Measurements from ENCODE around the gene ITGAE. TPM values are rescaled to one million over a fixed set of nuclear protein-coding genes. Genes with fewer than 3 reads are reported as not detected.
A peak's percentile ranks its signal among the peaks of the same experiment; 100 is the strongest.

ITGAE gene
- total and polyA plus RNA-seq, 2 experiments from 2014 or later = 11.7 to 44.9 TPM

GRCh38 chr17:3681057-3681456 is 119.9 kb downstream of the ITGAE start (continued):
- no peak for TF ChIP-seq ZNF462 (CRISPR knock-in tag; IDR thresholded peaks at IDR 0.05)
- no peak for TF ChIP-seq EZH2phosphoT487 (IDR thresholded peaks at IDR 0.05; ENCODE audit: unreplicated experiment)
- no peak for TF ChIP-seq POLR2AphosphoS5 (IDR thresholded peaks at IDR 0.05; ENCODE audit: low read depth)
- TF ChIP-seq STAT1 (IDR thresholded peaks at IDR 0.05; ENCODE audit: unreplicated experiment) = no peak
- TF ChIP-seq, protein P1, sequence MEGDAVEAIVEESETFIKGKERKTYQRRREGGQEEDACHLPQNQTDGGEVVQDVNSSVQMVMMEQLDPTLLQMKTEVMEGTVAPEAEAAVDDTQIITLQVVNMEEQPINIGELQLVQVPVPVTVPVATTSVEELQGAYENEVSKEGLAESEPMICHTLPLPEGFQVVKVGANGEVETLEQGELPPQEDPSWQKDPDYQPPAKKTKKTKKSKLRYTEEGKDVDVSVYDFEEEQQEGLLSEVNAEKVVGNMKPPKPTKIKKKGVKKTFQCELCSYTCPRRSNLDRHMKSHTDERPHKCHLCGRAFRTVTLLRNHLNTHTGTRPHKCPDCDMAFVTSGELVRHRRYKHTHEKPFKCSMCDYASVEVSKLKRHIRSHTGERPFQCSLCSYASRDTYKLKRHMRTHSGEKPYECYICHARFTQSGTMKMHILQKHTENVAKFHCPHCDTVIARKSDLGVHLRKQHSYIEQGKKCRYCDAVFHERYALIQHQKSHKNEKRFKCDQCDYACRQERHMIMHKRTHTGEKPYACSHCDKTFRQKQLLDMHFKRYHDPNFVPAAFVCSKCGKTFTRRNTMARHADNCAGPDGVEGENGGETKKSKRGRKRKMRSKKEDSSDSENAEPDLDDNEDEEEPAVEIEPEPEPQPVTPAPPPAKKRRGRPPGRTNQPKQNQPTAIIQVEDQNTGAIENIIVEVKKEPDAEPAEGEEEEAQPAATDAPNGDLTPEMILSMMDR (conservative IDR thresholded peaks at IDR 0.05; ENCODE audit: low read depth in 2 of 2) = no peak

GRCh38 chr17:3679531-3680126 is 121.4 kb downstream of the ITGAE start:
- DNase-seq (ENCODE audit: low spot score) = no peak
- no peaks in the 10 kb centered on the region for H3K27me3 ChIP-seq (ENCODE audit: insufficient read depth)
- H3K4me1 ChIP-seq (ENCODE audit: insufficient read depth) = no peaks in the 10 kb centered on the region
- no peak overlapping the region for H3K4me3 ChIP-seq
- Mint-ChIP-seq H3K36me3 (ENCODE audit: low read depth) (no peaks in the 10 kb centered on the region), H3K9me3 (no peaks in the 10 kb centered on the region), H3K27me3 (ENCODE audit: insufficient read depth, low read depth, poor library complexity) (peaks cover 2% of the 10 kb centered on the region), H3K4me3 (no peak overlapping the region), H3K27ac (no peak overlapping the region), H3K4me1 (peaks cover 7% of the 10 kb centered on the region; the same call in 2 of the 3 replicates)
- no peak overlapping the region for H3K4me2 ChIP-seq
- no peaks in the 10 kb centered on the region for H3K9me2 ChIP-seq (ENCODE audit: insufficient read depth)
- 0 out of 2 replicates have a peak overlapping the region, but pooled peaks have one; percentile 26 for H3K27ac ChIP-seq (ENCODE audit: low read depth)
- H3K79me2 ChIP-seq (replicated peaks; ENCODE audit: insufficient read depth) = no peaks in the 10 kb centered on the region
- H4K20me1 ChIP-seq (replicated peaks; ENCODE audit: insufficient read depth) = no peaks in the 10 kb centered on the region
- no peaks in the 10 kb centered on the region for H3K36me3 ChIP-seq (ENCODE audit: insufficient read depth)
- no peak for ATAC-seq
- no peak overlapping the region for H2AFZ ChIP-seq
- no peaks in the 10 kb centered on the region for H3F3A ChIP-seq (replicated peaks; ENCODE audit: low read depth)
- no peak for TF ChIP-seq POLR2AphosphoS5 (IDR thresholded peaks at IDR 0.05; ENCODE audit: low read depth)
- TF ChIP-seq CREB1 (CRISPR knock-in tag; IDR thresholded peaks at IDR 0.05; ENCODE audit: low read depth) = no peak
- no peak for TF ChIP-seq JUNB (IDR thresholded peaks at IDR 0.05; ENCODE audit: unreplicated experiment)
- no peak for TF ChIP-seq ZNF331 (CRISPR knock-in tag; IDR thresholded peaks at IDR 0.05; ENCODE audit: low read depth)
- TF ChIP-seq, protein P1 (conservative IDR thresholded peaks at IDR 0.05; ENCODE audit: low read depth in 2 of 2) = no peak
- TF ChIP-seq, protein P2, sequence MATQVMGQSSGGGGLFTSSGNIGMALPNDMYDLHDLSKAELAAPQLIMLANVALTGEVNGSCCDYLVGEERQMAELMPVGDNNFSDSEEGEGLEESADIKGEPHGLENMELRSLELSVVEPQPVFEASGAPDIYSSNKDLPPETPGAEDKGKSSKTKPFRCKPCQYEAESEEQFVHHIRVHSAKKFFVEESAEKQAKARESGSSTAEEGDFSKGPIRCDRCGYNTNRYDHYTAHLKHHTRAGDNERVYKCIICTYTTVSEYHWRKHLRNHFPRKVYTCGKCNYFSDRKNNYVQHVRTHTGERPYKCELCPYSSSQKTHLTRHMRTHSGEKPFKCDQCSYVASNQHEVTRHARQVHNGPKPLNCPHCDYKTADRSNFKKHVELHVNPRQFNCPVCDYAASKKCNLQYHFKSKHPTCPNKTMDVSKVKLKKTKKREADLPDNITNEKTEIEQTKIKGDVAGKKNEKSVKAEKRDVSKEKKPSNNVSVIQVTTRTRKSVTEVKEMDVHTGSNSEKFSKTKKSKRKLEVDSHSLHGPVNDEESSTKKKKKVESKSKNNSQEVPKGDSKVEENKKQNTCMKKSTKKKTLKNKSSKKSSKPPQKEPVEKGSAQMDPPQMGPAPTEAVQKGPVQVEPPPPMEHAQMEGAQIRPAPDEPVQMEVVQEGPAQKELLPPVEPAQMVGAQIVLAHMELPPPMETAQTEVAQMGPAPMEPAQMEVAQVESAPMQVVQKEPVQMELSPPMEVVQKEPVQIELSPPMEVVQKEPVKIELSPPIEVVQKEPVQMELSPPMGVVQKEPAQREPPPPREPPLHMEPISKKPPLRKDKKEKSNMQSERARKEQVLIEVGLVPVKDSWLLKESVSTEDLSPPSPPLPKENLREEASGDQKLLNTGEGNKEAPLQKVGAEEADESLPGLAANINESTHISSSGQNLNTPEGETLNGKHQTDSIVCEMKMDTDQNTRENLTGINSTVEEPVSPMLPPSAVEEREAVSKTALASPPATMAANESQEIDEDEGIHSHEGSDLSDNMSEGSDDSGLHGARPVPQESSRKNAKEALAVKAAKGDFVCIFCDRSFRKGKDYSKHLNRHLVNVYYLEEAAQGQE (IDR thresholded peaks at IDR 0.05; ENCODE audit: unreplicated experiment) = no peak
- no peak for TF ChIP-seq EZH2 (IDR thresholded peaks at IDR 0.05; ENCODE audit: low read depth, unreplicated experiment)

Measured in GM23338 (cell line).